ENCODE measurements around the gene KLHL35.
"Not testable (repeated sequence)": the region's sequence is repeated elsewhere in the genome, so short reads cannot be mapped to it uniquely, and the experiment has no call there.

KLHL35 gene

DNA sequence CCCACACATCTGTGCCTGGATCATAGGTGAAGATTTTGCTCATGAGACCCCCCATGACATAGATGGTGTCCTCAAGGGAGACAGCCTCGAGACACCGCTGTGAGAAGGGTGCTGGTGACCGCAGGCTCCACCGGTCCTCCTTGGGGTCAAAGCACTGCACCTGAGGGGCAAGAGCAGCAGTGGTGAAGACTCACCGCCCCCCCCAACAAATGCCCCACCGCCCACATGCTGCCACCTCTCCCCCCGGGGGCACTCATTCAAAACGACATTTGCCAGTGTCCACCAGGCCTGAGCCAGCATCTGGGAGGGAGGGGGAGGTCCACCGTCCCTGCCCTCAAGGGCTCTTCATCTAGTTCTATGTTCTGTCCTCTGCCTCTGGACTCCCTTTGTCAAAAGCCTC, 9.3 kb downstream of the KLHL35 start:
- no peak for DNase-seq (ENCODE audit: low read depth)

GRCh38 chr11:75422248-75423231, 10.5 kb downstream of the KLHL35 start:
- DNase-seq (ENCODE audit: low read depth) = no peak

DNA sequence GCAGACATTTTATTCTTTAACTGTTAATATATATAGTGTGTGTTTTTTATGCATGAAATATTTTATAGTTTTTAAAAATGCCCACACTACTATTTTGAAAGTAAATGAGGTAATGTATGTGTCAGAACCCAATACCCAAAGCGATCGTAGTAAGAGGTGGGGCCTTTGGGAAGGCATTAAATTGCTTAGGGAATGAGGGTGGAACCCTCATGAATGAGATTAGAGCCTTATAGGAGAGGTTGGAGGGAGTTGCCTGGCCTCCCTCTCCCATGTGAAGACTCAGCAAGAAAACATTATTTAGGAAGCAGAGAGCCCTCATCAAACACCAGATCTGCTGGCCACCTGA, 11.1 kb downstream of the KLHL35 start:
- DNase-seq (ENCODE audit: low read depth) = no peak

DNA sequence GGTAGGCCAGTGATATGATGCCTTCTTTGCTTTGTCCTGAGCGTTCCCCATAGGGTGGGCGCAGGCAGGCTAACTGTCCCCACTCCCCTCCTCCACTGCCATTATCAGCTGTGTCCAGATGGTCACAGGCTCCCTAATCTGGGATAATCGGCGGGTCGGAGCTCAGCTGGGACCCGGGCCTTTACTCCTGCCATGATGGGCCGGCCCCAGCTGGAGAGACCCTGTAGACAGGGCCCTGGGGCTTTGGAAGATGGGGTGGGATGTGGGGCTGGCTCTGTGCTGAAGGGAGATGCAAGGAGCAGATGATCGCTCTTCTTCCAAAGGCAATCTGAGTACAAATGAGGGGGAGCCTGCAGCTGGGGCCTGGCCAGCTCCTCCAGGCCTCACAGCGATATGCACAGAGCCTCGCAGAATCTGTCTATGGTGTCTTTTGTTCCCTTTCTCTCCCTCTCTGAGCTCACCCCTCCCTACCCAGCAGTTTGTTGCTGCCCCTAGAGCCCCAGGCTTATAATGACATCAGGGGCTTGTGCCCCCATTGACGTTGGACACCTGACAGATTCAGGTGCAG, 11.9 kb downstream of the KLHL35 start:
- DNase-seq (ENCODE audit: low read depth) = no peak

DNA sequence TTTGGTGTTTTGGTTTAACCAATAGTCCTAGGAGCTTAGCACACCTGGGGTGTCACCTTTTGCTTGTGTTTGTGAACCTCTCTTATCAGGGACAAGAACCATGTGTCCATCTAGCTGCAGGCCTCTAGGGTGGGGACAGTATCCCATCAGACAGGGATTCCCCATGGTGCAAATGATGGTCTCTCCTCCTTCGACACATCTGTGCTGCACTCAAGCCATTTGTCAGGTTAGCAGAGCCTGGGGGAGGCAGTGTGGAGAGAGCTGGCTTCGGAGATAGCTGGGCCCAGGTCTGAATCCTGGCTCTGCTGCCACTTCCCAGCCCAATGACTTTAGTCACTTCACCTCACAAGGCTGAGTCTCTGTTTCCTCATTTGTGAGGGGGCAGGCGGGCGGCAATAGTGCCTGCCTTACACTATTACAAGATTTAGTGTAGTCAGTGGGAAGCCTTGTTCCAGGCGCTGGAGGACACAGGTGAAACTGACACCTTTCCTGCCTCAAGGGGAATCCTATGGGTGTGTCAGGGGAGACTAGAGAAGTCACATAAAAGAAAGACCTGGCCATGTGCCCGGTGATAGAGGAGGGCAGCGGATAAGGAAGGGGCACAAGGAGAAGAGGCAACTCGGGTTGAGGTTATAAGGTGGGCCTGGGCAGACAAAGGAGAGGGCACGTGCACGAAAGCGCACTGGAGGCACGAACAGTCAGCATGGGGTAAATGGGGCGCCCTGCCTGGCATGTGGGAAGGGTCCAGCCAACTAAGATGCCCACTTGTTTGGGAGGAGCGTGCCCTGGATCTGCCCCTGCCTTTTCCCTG, 12.6 kb downstream of the KLHL35 start:
- DNase-seq (ENCODE audit: low read depth) = no peak

- DNase-seq (ENCODE audit: low read depth) = no peak
Measured at GRCh38 chr11:75413864-75414263, 19.1 kb downstream of the KLHL35 start.

- DNase-seq (ENCODE audit: low read depth) = not testable (repeated sequence)
Measured at GRCh38 chr11:75413146-75413545, 19.9 kb downstream of the KLHL35 start.

DNA sequence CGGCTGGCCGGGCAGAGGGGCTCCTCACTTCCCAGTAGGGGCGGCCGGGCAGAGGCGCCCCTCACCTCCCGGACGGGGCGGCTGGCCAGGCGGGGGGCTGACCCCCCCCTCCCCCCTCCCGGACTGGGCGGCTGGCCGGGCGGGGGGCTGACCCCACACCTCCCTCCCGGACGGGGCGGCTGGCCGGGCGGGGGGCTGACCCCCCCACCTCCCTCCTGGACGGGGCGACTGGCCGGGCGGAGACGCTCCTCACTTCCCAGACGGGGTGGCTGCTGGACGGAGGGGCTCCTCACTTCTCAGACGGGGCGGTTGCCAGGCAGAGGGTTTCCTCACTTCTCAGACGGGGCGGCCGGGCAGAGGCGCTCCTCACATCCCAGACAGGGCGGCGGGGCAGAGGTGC, 23.0 kb downstream of the KLHL35 start:
- DNase-seq (ENCODE audit: low read depth) = not testable (repeated sequence)

- DNase-seq (ENCODE audit: low read depth) = no peak
Measured at GRCh38 chr11:75408957-75409219, 24.1 kb downstream of the KLHL35 start.

GRCh38 chr11:75406338-75406777, 26.6 kb downstream of the KLHL35 start:
- peak; percentile 65 for DNase-seq (ENCODE audit: low read depth)

DNA sequence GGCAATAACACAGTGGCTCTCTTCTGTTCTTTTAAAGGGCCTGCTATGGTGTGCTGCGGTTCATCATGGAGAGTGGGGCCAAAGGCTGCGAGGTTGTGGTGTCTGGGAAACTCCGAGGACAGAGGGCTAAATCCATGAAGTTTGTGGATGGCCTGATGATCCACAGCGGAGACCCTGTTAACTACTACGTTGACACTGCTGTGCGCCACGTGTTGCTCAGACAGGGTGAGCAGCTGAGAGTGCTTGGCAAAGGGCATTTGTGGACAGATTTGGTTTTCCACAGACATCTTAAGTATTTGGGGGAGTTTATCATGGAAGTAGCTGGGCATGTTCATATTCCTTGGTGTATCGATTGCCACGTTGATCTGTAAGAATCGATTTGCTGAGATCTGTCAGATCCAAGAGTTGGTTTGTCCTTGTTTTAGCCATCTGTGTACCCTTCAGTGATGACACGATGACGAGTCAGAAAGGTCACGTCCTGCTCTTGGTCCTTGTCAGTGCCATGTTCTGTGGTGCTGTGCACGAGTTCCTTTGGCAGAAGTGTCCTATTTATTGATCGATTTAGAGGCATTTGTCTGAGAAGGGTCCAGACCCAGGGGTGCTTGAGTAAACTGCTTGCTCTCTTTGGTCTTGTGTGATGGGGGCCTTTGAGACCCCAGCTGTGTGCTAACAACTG, 28.9 kb downstream of the KLHL35 start:
- DNase-seq (ENCODE audit: low read depth) = no peak

DNA sequence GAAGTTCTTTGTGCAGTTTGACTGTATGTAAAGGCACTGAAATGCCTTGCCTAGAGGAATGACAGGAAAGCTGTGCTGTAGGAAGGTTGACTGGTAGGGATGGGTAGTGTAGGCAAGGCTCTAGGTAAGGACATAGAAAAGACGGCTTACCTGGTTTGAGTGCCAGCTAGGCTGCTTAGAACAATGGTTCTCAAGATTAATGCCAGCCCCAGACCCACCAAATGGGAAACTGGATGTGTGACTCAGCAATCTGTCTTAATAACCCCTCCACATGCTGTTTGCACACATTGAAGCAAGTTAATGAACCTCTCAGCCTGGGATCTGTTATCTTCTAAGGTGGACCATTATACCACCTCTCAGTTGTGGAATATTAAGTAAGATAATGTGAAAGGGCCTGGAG, 30.0 kb downstream of the KLHL35 start:
- DNase-seq (ENCODE audit: low read depth) = no peak

GRCh38 chr11:75402002-75402773, 30.8 kb downstream of the KLHL35 start:
- no peak for DNase-seq (ENCODE audit: low read depth)

DNA sequence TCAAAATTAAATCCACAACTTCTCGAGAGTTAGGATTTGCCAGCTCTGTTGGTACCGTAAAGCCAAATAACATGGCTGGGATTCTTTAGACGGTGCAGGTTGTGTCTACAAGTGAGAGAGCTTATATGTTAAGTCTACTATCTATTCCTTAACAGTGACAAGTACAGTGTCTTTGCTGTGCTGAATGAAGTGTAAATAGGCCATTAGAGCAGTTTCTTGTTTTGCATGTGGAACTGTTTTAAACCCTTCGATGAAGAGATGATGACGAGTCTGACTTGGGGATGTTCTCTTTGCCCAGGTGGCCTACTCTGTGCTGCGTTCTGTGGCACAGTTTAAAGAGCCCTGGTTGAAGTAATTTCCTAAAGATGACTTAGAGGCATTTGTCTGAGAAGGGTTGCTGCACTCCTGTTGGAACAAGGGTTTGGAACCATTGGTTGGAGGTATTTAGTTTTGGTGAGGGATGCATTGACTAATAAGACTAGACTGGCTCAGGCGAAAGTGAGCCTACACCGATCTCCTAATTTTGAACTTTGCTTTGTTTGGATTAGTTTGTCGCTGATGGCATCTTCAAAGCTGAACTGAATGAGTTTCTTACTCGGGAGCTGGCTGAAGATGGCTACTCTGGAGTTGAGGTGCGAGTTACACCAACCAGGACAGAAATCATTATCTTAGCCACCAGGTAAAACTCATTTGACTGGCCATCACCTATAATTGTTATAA, 32.7 kb downstream of the KLHL35 start:
- DNase-seq (ENCODE audit: low read depth) = peak; percentile 29

DNA sequence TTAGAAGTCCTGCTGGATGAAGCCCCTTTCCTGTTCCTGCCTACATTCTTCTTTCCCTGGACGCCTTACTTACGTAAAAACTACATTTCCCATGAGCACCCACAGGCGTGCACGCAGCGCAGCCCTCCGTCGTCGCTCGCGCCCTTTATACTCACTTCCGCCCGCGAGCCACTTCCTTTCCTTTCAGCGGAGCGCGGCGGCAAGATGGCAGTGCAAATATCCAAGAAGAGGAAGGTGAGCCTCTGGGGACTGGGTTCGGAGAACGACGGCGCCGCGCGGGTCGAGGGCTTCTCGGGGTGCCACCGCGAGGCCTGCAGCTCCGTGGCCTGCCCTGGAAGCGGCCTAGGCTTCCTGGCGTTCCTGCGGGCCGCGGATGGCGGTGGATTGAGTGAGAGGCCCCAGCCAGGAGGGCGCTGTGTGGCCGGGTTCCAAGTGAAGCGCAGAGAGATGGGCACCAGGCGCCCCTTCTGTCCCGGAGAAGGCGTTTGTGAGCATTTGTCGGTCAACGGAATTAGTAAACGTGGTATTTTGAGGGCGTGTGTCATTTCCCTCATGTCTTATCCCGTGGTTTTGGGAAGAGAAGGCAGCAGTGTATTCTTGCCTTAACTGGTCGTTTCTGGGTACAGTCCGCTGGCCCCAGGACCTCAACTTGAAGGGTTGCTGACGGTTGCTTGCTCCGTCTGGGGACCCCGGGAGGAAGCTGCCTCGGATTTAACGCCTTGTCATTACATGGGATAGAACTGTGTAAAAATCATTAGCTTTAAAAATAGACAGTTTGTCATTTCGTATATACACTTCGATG, 33.5 kb downstream of the KLHL35 start, which contains the start of gene RPS3:
RPS3 (plus strand) TSS at position 175 of the 802 bp plus-strand sequence; CDS start at position 205, 30 bp downstream.
- peak; percentile 92 for DNase-seq (ENCODE audit: low read depth)

- DNase-seq (ENCODE audit: low read depth) = no peak
Measured at GRCh38 chr11:75398906-75399305, 34.1 kb downstream of the KLHL35 start.

DNA sequence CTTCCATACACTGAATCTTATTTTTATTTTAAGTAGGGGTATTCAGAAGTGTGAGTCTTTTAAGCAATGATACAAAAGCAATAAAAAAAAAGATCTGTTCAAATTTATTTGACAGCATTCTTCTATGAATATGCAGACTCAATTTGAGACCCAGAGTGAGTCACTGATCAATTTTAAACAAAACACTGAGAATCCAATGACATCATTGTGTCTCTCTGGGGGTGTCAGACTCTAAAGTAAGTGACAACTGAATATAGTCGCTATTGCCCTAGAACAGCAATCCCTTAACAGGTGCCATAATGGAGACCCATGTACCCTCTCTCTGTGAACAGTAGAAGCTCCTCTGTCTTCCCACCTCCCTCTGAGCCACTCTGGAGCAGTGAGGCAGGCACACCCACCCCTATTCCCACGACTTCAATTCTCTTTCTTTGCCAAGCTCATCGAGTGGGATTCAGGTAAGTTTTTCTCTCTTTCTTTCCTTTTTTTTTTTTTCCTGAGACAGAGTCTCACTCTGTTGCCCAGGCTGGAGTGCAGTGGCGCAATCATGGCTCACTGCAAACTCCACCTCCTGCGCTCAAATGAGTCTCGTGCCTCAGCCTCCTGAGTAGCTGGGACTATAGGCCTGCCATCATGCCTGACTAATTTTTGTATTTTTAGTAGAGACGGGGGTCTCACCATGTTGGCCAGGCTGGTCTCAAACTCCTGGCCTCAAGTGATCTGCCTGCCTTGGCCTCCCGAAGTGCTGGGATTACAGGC, 38.7 kb downstream of the KLHL35 start:
- DNase-seq (ENCODE audit: low read depth) = no peak

GRCh38 chr11:75389925-75390324, 43.1 kb downstream of the KLHL35 start:
- no peak for DNase-seq (ENCODE audit: low read depth)

- no peak for DNase-seq (ENCODE audit: low read depth)
Measured at GRCh38 chr11:75389276-75389605, 43.8 kb downstream of the KLHL35 start.

All from EH (cell line).